ENCODE results near the gene PDE4D.

GRCh38 chr5:59608745-59609144 is 284.8 kb downstream of the PDE4D start:
- TF ChIP-seq FOXJ3 (CRISPR knock-in tag; IDR thresholded peaks at IDR 0.05; ENCODE audit: borderline replicate concordance) (no peak), ZNF121 (CRISPR knock-in tag; IDR thresholded peaks at IDR 0.05) (no peak), CTCF (IDR thresholded peaks at IDR 0.05) (no peak), ETV6 (CRISPR knock-in tag; IDR thresholded peaks at IDR 0.05) (no peak), FOXP1 (CRISPR knock-in tag; IDR thresholded peaks at IDR 0.05; ENCODE audit: borderline replicate concordance) (no peak), ATF3 (CRISPR knock-in tag; conservative IDR thresholded peaks at IDR 0.05) (no peak), ZNF232 (CRISPR knock-in tag; IDR thresholded peaks at IDR 0.05) (no peak), KAT7 (CRISPR knock-in tag; IDR thresholded peaks at IDR 0.05; ENCODE audit: borderline replicate concordance) (no peak)
